ENCODE data around the gene ENO2.
"Not testable (repeated sequence)": the region's sequence is repeated elsewhere in the genome, so short reads cannot be mapped to it uniquely, and the experiment has no call there.

The ENO2 gene

GRCh38 chr12:6891646-6892001 is 22.8 kb upstream of the ENO2 start:
- Histone ChIP-seq H3K4me3 (ENCODE audit: low read length) (peak overlapping the region; percentile 82), H3K27me3 (ENCODE audit: low read depth, low read length) (no peaks in the 10 kb centered on the region), H3K9me3 (ENCODE audit: insufficient read depth, low read length) (no peaks in the 10 kb centered on the region), H4K20me1 (ENCODE audit: insufficient read depth, low read length) (no peaks in the 10 kb centered on the region), H3K79me2 (ENCODE audit: low read length) (no peaks in the 10 kb centered on the region), H3K4me2 (ENCODE audit: low read length) (peak overlapping the region; percentile 87), H3K9ac (ENCODE audit: low read length) (peak overlapping the region; percentile 97), H2AFZ (ENCODE audit: low read depth, low read length) (peak overlapping the region; percentile 87), H3K36me3 (replicated peaks; ENCODE audit: low read depth, low read length) (no peaks in the 10 kb centered on the region), H3K27ac (ENCODE audit: low read length) (peak overlapping the region; percentile 83), H3K4me1 (ENCODE audit: low read length) (peaks cover 30% of the 10 kb centered on the region)
- TF ChIP-seq EZH2phosphoT487 (IDR thresholded peaks at IDR 0.05; ENCODE audit: low read depth) (no peak), CTCF (IDR thresholded peaks at IDR 0.05; ENCODE audit: low read depth, low read length) (no peak)

- peaks cover 19% of the 10 kb centered on the region for H3K4me1 ChIP-seq (ENCODE audit: low read length)
- H4K20me1 ChIP-seq (ENCODE audit: insufficient read depth, low read length); H3K79me2 ChIP-seq (ENCODE audit: low read length); H3K4me3 ChIP-seq (ENCODE audit: low read length); H3K36me3 ChIP-seq (replicated peaks; ENCODE audit: low read depth, low read length); H3K9me3 ChIP-seq (ENCODE audit: insufficient read depth, low read length); H3K9ac ChIP-seq (ENCODE audit: low read length); H3K27me3 ChIP-seq (ENCODE audit: low read depth, low read length); H3K4me2 ChIP-seq (ENCODE audit: low read length); H2AFZ ChIP-seq (ENCODE audit: low read depth, low read length); H3K27ac ChIP-seq (ENCODE audit: low read length): not testable (repeated sequence)
Observed at GRCh38 chr12:6892683-6893082, 21.7 kb upstream of the ENO2 start.

GRCh38 chr12:6894321-6894720 is 20.1 kb upstream of the ENO2 start:
- Histone ChIP-seq H3K4me2 (ENCODE audit: low read length) (no peak overlapping the region), H3K79me2 (ENCODE audit: low read length) (no peaks in the 10 kb centered on the region), H4K20me1 (ENCODE audit: insufficient read depth, low read length) (no peaks in the 10 kb centered on the region), H3K9me3 (ENCODE audit: insufficient read depth, low read length) (no peaks in the 10 kb centered on the region), H3K27ac (ENCODE audit: low read length) (no peak overlapping the region), H2AFZ (ENCODE audit: low read depth, low read length) (no peak overlapping the region), H3K9ac (ENCODE audit: low read length) (no peak overlapping the region), H3K4me1 (ENCODE audit: low read length) (peaks cover 13% of the 10 kb centered on the region), H3K27me3 (ENCODE audit: low read depth, low read length) (no peaks in the 10 kb centered on the region), H3K36me3 (replicated peaks; ENCODE audit: low read depth, low read length) (no peaks in the 10 kb centered on the region), H3K4me3 (ENCODE audit: low read length) (no peak overlapping the region)
- TF ChIP-seq CTCF (IDR thresholded peaks at IDR 0.05; ENCODE audit: low read depth, low read length) (no peak), EZH2phosphoT487 (IDR thresholded peaks at IDR 0.05; ENCODE audit: low read depth) (no peak)

- Histone ChIP-seq H3K36me3 (replicated peaks; ENCODE audit: low read depth, low read length) (no peaks in the 10 kb centered on the region), H3K4me3 (ENCODE audit: low read length) (no peak overlapping the region), H3K4me1 (ENCODE audit: low read length) (peaks cover under 1% of the 10 kb centered on the region; the same call in 1 of the 2 replicates), H3K79me2 (ENCODE audit: low read length) (no peaks in the 10 kb centered on the region), H3K9ac (ENCODE audit: low read length) (no peak overlapping the region), H3K4me2 (ENCODE audit: low read length) (no peak overlapping the region), H4K20me1 (ENCODE audit: insufficient read depth, low read length) (no peaks in the 10 kb centered on the region), H3K27ac (ENCODE audit: low read length) (no peak overlapping the region), H3K9me3 (ENCODE audit: insufficient read depth, low read length) (no peaks in the 10 kb centered on the region), H3K27me3 (ENCODE audit: low read depth, low read length) (no peaks in the 10 kb centered on the region), H2AFZ (ENCODE audit: low read depth, low read length) (no peak overlapping the region)
- TF ChIP-seq EZH2phosphoT487 (IDR thresholded peaks at IDR 0.05; ENCODE audit: low read depth) (no peak), CTCF (IDR thresholded peaks at IDR 0.05; ENCODE audit: low read depth, low read length) (no peak)
Observed at GRCh38 chr12:6896846-6897435, 17.4 kb upstream of the ENO2 start.

Data from OCI-LY3 (cell line).